GM12878 (cell line): Measurements from ENCODE around the gene UQCC2. TPM values are rescaled to one million over a fixed set of nuclear protein-coding genes. Genes with fewer than 3 reads are reported as not detected.

Experiments
- ATAC-seq: fragments of 200-7000 bp; cut with Tn5 transposase; 3 replicates; pipeline ENCODE4 v1.9.1; 2020; ENCODE audit warnings: mild to moderate bottlenecking, moderate library complexity
- BruUV-seq: library from RNA; stranded (reverse); fragments of 400-500 nt; replicated peaks from 2 replicates; lab custom pipeline; 2021; lab: Mats Ljungman, UMichigan
- CTCF ChIA-PET: fragments of 300-600 bp; sonication (Branson Sonifier 250); formaldehyde crosslinking; extraction: SDS; loops from one replicate; lab custom pipeline; 2021; ENCODE audit warnings: inconsistent platforms; lab: Yijun Ruan, JAX
- POLR2A ChIA-PET: fragments of 350-600 bp; formaldehyde crosslinking; extraction: SDS; loops from one replicate; lab custom pipeline; 2021; ENCODE audit warnings: inconsistent platforms; lab: Charles Lee
- RAD21 ChIA-PET: fragments of 300-600 bp; sonication (Branson Sonifier 250); formaldehyde crosslinking; loops from one replicate; lab custom pipeline; 2023; ENCODE audit warnings: antibody characterized with exemption; ENCODE audit not compliant: unreplicated experiment; lab: Charles Lee
- SMC1A ChIA-PET: fragments of 300-600 bp; sonication (Branson Sonifier 250); formaldehyde crosslinking; loops from one replicate; lab custom pipeline; 2023; ENCODE audit not compliant: unreplicated experiment, uncharacterized antibody; lab: Charles Lee
- DNase-seq: peaks from one replicate; pipeline ENCODE4 v3.0.0-alpha.2; 2011; ENCODE audit warnings: low read depth, low spot score
- FAIRE-seq: peaks from 3 replicates; lab custom pipeline; 2011; peaks lifted over from hg19 to GRCh38; lab: Jason Lieb, UNC
- H2AFZ ChIP-seq: 2 replicates; pipeline ENCODE4 v1.6.0; 2011; ENCODE audit warnings: low read depth, low read length, control low read depth; ENCODE audit not compliant: control insufficient read depth
- H3K27ac ChIP-seq: 2 replicates; pipeline ENCODE4 v1.5.1; 2011; ENCODE audit warnings: control low read depth; ENCODE audit not compliant: control insufficient read depth, insufficient read depth
- H3K27me3 ChIP-seq, 2 experiments: replicated peaks in 1 of 2; 2 replicates each; pipeline versions ENCODE4 v1.6.0 to v1.6.1; 2011; ENCODE audit warnings: low read length in 1 of 2; ENCODE audit not compliant: control insufficient read depth in 2 of 2, insufficient read depth in 2 of 2
- H3K36me3 ChIP-seq, 2 experiments: 2 replicates each; pipeline ENCODE4 v1.5.1; 2011; ENCODE audit warnings: low read length in 1 of 2; ENCODE audit not compliant: control insufficient read depth in 2 of 2, insufficient read depth in 2 of 2
- H3K4me1 ChIP-seq: 2 replicates; pipeline ENCODE4 v1.6.1; 2011; ENCODE audit warnings: mild to moderate bottlenecking, low read length, moderate library complexity, mixed read lengths; ENCODE audit not compliant: control insufficient read depth, insufficient read depth
- H3K4me2 ChIP-seq: 2 replicates; pipeline ENCODE4 v1.6.0; 2011; ENCODE audit warnings: control low read depth; ENCODE audit not compliant: control insufficient read depth, insufficient read depth
- H3K4me3 ChIP-seq: fragments of 200-600 bp; sonication (generic); 2 replicates; pipeline ENCODE4 v1.5.1; 2016
- H3K79me2 ChIP-seq: 2 replicates; pipeline ENCODE4 v1.6.0; 2011; ENCODE audit warnings: low read length; ENCODE audit not compliant: control insufficient read depth, insufficient read depth
- H3K9ac ChIP-seq: 2 replicates; pipeline ENCODE4 v1.8.0; 2011; ENCODE audit warnings: low read length, control low read depth, mixed read lengths; ENCODE audit not compliant: control insufficient read depth, insufficient read depth
- H3K9me3 ChIP-seq: replicated peaks from 3 replicates; pipeline ENCODE4 v1.5.1; 2011; ENCODE audit warnings: mild to moderate bottlenecking, low read length; ENCODE audit not compliant: control insufficient read depth, insufficient read depth
- H4K20me1 ChIP-seq: 2 replicates; pipeline ENCODE4 v1.6.0; 2011; ENCODE audit not compliant: control insufficient read depth, insufficient read depth
- BACH1 ChIP-seq: fragments of 450-650 bp; IDR thresholded peaks from 2 replicates; pipeline ENCODE4 v1.6.1; 2017; ENCODE audit warnings: mild to moderate bottlenecking, borderline replicate concordance
- BRCA1 ChIP-seq: IDR thresholded peaks from 2 replicates; pipeline ENCODE4 v1.6.1; 2011; ENCODE audit warnings: low read depth, low read length, improper control_type of control experiment
- CBX5 ChIP-seq: sonication (generic); IDR thresholded peaks from 2 replicates; pipeline ENCODE4 v1.6.1; 2016; ENCODE audit warnings: low read depth, moderate library complexity, mild to moderate bottlenecking, inconsistent platforms
- JUND ChIP-seq: IDR thresholded peaks from 2 replicates; pipeline ENCODE4 v1.6.1; 2012; ENCODE audit warnings: low read depth, mild to moderate bottlenecking, low read length, improper control_type of control experiment, moderate library complexity
- KAT2A ChIP-seq: conservative IDR thresholded peaks from 2 replicates; pipeline ENCODE4 v1.6.1; 2011; ENCODE audit warnings: low read depth, low read length; ENCODE audit not compliant: control insufficient read depth
- KLF5 ChIP-seq: fragments of 450-650 bp; IDR thresholded peaks from 2 replicates; pipeline ENCODE4 v1.6.1; 2014; ENCODE audit warnings: mild to moderate bottlenecking; ENCODE audit not compliant: partially characterized antibody
- MTA3 ChIP-seq: IDR thresholded peaks from 2 replicates; pipeline ENCODE4 v1.6.1; 2012; ENCODE audit warnings: low read length, inconsistent platforms, borderline replicate concordance
- NBN ChIP-seq: fragments of 450-650 bp; IDR thresholded peaks from 2 replicates; pipeline ENCODE4 v1.6.1; 2016
- NFYB ChIP-seq: IDR thresholded peaks from 2 replicates; pipeline ENCODE4 v1.6.1; 2011; ENCODE audit warnings: low read depth, mild to moderate bottlenecking, low read length, improper control_type of control experiment, moderate library complexity; ENCODE audit not compliant: insufficient read depth
- RCOR1 ChIP-seq: conservative IDR thresholded peaks from 2 replicates; pipeline ENCODE4 v1.6.1; 2012; ENCODE audit warnings: low read depth, low read length, improper control_type of control experiment
- RELA ChIP-seq: fragments of 450-650 bp; IDR thresholded peaks from 2 replicates; pipeline ENCODE4 v1.8.0; 2014; ENCODE audit warnings: borderline replicate concordance; ENCODE audit not compliant: partially characterized antibody
- TAF1 ChIP-seq: IDR thresholded peaks from 2 replicates; pipeline ENCODE4 v1.6.1; 2011; ENCODE audit warnings: mild to moderate bottlenecking, low read depth, low read length, borderline replicate concordance
- TCF3 ChIP-seq: IDR thresholded peaks from 2 replicates; pipeline ENCODE4 v1.6.1; 2012; ENCODE audit warnings: low read depth, mild to moderate bottlenecking, low read length, borderline replicate concordance; ENCODE audit not compliant: insufficient read depth
- ZNF217 ChIP-seq: fragments of 450-650 bp; IDR thresholded peaks from 2 replicates; pipeline ENCODE4 v1.6.1; 2017; ENCODE audit warnings: antibody characterized with exemption, mild to moderate bottlenecking
- WGBS: methylation state at CpG from one replicate; pipeline ENCODE4 v1.1.6; 2016; ENCODE audit warnings: low lambda C conversion rate; ENCODE audit not compliant: insufficient replicate concordance, insufficient coverage; ENCODE audit errors: missing lambda C conversion rate; 5-methylcytosine and 5-hydroxymethylcytosine counted together
- in situ Hi-C: fragments of 300-500 bp; cut with MboI; formaldehyde crosslinking; loops from 9 replicates; pipeline ENCODE4 v1.14.3; 2018; ENCODE audit warnings: mixed read lengths
- intact Hi-C: fragments of 100-400 bp; cut with micrococcal nuclease; formaldehyde crosslinking; loops from one replicate; pipeline ENCODE4 v1.14.2; 2022; ENCODE audit not compliant: unreplicated experiment
- polyA plus RNA-seq, 11 experiments: library from polyadenylated mRNA; depleted of rRNA in 4 of 11; unstranded in 6 of 11; stranded (reverse) in 5 of 11; fragments of >200 nt; fragmentation: Nextera tagmentation in 4 of 11; fragmentation: Illumina TruSeq in 1 of 11; extraction: Ambion mirVana in 4 of 11; extraction: Trizol in 1 of 11; gene quantifications; 1 replicate in 1 of 11; 2 replicates in 10 of 11; pipeline versions ENCODE4 v1.2.1 to v1.2.3, GENCODE V29; 2011 to 2016; ENCODE audit warnings: inconsistent platforms in 2 of 11, missing spikeins in 2 of 11, low read depth in 1 of 11
- total RNA-seq, 4 experiments: library from RNA; depleted of rRNA in 3 of 4; stranded (reverse); fragments of >200 nt in 3 of 4; fragmentation: Illumina TruSeq in 1 of 4; extraction: Trizol in 1 of 4; gene quantifications; 2 replicates each; pipeline versions ENCODE4 v1.2.1 to v1.2.3, GENCODE V29; 2013 to 2021
- TF ChIP-seq, protein P1 (sequence below): fragments of 450-650 bp; IDR thresholded peaks from 2 replicates; pipeline ENCODE4 v1.6.1; 2017; ENCODE audit warnings: mild to moderate bottlenecking, moderate library complexity
- TF ChIP-seq, protein P2 (sequence below): IDR thresholded peaks from 2 replicates; pipeline ENCODE4 v1.6.1; 2012; ENCODE audit warnings: low read depth, low read length, improper control_type of control experiment
- TF ChIP-seq, protein P3 (sequence below): IDR thresholded peaks from 2 replicates; pipeline ENCODE4 v1.6.1; 2011; ENCODE audit warnings: mild to moderate bottlenecking, low read depth, low read length, moderate library complexity; ENCODE audit not compliant: insufficient replicate concordance

UQCC2 gene
- total and polyA plus RNA-seq, 10 of the 15 experiments (the other 5 are each of a cell fraction or from before 2014, with no cell fraction given) = 40.6 to 478 (median 71.2) TPM

DNA sequence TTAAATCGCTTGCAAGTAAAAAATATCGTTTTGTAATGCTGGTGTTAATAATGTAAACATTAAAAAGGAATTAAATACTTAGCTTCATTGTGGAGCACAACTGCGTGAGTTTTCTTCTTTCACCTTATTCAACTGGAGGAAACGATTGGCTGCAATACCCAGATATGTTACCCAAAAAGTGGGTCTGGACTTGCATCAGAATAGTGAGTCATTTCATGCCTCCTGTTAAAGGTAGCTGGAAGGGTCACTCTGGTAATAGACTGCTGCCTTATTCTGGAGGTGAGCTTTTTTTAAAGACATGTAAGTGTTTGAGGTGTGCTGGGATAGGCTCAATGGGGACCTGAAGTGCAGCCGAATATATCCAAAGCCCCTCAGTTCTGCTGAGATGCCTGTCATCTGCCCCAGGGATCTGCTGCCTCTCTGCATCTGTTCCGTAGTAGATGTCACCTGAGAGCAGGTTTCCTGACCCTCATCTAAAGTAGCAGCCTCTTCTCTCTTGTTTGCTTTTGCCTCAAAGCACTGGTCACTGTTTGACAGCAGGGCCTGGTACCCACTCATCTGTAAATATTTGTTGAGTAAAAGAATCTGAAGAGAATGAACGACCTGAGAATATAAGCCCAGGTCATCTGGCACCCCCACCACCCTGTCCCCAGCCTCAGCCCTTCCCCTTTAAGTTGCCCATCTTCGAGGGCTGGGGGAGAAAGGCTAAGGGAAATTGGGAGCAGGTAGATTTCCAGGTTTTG is 5.6 kb upstream of the UQCC2 start (continued):
- TF ChIP-seq, protein P1, sequence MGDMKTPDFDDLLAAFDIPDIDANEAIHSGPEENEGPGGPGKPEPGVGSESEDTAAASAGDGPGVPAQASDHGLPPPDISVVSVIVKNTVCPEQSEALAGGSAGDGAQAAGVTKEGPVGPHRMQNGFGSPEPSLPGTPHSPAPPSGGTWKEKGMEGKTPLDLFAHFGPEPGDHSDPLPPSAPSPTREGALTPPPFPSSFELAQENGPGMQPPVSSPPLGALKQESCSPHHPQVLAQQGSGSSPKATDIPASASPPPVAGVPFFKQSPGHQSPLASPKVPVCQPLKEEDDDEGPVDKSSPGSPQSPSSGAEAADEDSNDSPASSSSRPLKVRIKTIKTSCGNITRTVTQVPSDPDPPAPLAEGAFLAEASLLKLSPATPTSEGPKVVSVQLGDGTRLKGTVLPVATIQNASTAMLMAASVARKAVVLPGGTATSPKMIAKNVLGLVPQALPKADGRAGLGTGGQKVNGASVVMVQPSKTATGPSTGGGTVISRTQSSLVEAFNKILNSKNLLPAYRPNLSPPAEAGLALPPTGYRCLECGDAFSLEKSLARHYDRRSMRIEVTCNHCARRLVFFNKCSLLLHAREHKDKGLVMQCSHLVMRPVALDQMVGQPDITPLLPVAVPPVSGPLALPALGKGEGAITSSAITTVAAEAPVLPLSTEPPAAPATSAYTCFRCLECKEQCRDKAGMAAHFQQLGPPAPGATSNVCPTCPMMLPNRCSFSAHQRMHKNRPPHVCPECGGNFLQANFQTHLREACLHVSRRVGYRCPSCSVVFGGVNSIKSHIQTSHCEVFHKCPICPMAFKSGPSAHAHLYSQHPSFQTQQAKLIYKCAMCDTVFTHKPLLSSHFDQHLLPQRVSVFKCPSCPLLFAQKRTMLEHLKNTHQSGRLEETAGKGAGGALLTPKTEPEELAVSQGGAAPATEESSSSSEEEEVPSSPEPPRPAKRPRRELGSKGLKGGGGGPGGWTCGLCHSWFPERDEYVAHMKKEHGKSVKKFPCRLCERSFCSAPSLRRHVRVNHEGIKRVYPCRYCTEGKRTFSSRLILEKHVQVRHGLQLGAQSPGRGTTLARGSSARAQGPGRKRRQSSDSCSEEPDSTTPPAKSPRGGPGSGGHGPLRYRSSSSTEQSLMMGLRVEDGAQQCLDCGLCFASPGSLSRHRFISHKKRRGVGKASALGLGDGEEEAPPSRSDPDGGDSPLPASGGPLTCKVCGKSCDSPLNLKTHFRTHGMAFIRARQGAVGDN = no peak
- TF ChIP-seq ZNF217 = no peak

DNA sequence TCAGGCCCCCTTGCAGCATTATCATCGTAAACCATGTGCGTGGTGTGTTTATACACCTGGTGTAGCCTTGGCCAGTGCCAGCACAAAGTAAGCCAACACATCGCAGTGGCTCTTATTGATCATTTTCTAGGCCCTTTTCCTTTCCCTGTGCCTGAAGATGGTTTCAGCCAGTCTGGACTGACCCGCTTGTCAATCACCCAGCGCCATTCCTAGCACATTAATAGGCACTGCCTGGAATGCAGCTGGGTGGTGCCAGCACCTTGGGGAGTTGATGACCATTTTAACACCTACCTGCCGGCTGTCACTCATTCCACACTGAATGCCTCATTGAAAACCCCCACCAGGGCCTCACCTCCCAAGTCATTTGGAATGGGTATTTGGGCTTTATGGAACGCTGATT is 4.9 kb upstream of the UQCC2 start:
- FAIRE-seq = no peak
- TF ChIP-seq KLF5 (no peak), RELA (no peak), NBN (no peak), MTA3 (no peak), TAF1 (no peak), KAT2A (no peak), RCOR1 (no peak), NFYB (no peak), BRCA1 (no peak), TCF3 (no peak), CBX5 (no peak), JUND (no peak), BACH1 (no peak)
- TF ChIP-seq, protein P2, sequence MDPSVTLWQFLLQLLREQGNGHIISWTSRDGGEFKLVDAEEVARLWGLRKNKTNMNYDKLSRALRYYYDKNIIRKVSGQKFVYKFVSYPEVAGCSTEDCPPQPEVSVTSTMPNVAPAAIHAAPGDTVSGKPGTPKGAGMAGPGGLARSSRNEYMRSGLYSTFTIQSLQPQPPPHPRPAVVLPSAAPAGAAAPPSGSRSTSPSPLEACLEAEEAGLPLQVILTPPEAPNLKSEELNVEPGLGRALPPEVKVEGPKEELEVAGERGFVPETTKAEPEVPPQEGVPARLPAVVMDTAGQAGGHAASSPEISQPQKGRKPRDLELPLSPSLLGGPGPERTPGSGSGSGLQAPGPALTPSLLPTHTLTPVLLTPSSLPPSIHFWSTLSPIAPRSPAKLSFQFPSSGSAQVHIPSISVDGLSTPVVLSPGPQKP = no peak
- TF ChIP-seq, protein P3, sequence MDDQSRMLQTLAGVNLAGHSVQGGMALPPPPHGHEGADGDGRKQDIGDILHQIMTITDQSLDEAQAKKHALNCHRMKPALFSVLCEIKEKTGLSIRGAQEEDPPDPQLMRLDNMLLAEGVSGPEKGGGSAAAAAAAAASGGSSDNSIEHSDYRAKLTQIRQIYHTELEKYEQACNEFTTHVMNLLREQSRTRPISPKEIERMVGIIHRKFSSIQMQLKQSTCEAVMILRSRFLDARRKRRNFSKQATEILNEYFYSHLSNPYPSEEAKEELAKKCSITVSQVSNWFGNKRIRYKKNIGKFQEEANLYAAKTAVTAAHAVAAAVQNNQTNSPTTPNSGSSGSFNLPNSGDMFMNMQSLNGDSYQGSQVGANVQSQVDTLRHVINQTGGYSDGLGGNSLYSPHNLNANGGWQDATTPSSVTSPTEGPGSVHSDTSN = no peak

More for the DNA sequence above, 4.9 kb upstream of the UQCC2 start:
- POLR2A ChIA-PET = no interaction called here
- 82% methylated on average over 7 of the region's 7 CpGs for WGBS
- H3K4me2 ChIP-seq = no peak overlapping the region
- H3K9ac ChIP-seq = no peak overlapping the region
- H3K27ac ChIP-seq = no peak overlapping the region
- no peak overlapping the region for H2AFZ ChIP-seq
- RAD21 ChIA-PET = no interaction called here
- CTCF ChIA-PET = interaction anchor here (0.9 to 1.9 kb wide), 2 partner anchors 16 to 55 kb away, joined by 4 to 11 read pairs; no protein-coding TSS in a partner anchor
- in situ Hi-C loops (no loop called here), intact Hi-C loops (no loop called here)
- SMC1A ChIA-PET = interaction anchor here (0.6 to 1.0 kb wide), 2 partner anchors 96 to 352 kb away, joined by 3 read pairs; no protein-coding TSS in a partner anchor
- no peaks in the 10 kb centered on the region; the same call in 1 of the 2 replicates for H3K79me2 ChIP-seq
- no peaks in the 10 kb centered on the region for H3K27me3 ChIP-seq
- no TSS peak for BruUV-seq
- H3K36me3 ChIP-seq = no peaks in the 10 kb centered on the region; a peak in 1 of 4 replicates
- DNase-seq (no peak), ATAC-seq (no peak)
- no peak overlapping the region for H3K4me3 ChIP-seq
- no peaks in the 10 kb centered on the region for H3K9me3 ChIP-seq
- H3K4me1 ChIP-seq = peaks cover 13% of the 10 kb centered on the region
- no peaks in the 10 kb centered on the region for H4K20me1 ChIP-seq
